Transverse colon (tissue), 3 donors: ENCODE results near the gene SLC12A2.

Experiments used
- CTCF ChIP-seq, 5 experiments: fragments of 200-600 bp in 3 of 5; fragments of 450-650 bp in 2 of 5; sonication (generic) in 3 of 5; IDR thresholded peaks; 1 replicate in 2 of 5; 2 replicates in 3 of 5; pipeline ENCODE4 v1.5.1; 2016 to 2017; ENCODE audit warnings: antibody characterized with exemption in 5 of 5, inconsistent platforms in 3 of 5, mild to moderate bottlenecking in 2 of 5, moderate library complexity in 1 of 5
- POLR2A ChIP-seq: fragments of 450-650 bp; IDR thresholded peaks from one replicate; pipeline ENCODE4 v1.6.1; 2016; ENCODE audit warnings: antibody characterized with exemption, mild to moderate bottlenecking, moderate library complexity

DNA sequence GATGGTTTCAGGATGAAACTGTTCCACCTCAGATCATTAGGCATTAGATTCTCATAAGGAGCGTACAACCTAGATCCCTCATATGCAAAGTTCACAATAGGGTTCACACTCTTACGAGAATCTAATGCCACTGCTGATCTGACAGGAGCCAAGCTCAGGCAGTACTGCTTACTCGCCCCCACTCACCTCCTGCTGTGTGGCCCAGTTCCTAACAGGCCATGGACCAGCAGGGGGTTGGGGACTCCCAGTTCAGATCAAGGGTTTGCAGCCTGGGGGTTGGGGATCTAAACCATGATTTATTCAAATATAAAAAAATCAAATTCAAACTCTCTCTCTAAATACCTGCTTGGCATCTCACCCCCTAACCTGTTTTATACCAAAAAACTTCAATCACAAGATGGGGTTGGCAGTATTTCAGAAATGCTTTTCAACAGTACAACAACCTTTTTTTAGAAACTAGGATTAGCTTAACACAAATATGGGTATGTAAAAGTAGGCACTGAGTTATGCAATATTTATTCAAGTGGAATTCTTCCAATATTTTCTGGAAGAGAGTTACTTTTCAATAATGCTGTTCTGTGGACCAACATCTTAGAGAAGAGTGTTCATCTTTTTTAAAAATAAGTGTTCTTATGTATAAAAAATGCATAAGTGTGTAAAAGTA lies 30.1 kb upstream of the SLC12A2 start:
- TF ChIP-seq CTCF (IDR thresholded peaks at IDR 0.05) (no peak), POLR2A (no peak)
